ENCODE results near the gene TMEM151B. TPM values are rescaled to one million over a fixed set of nuclear protein-coding genes. Genes with fewer than 3 reads are reported as not detected.

TMEM151B gene
- total RNA-seq, 1 donor from 2014 or later, result 53.5 TPM

GRCh38 chr6:44278774-44279697 lies 8.8 kb downstream of the TMEM151B start:
- peak; percentile 44 for DNase-seq

- no peak for DNase-seq
Measured at GRCh38 chr6:44284121-44284520, 13.9 kb downstream of the TMEM151B start.

GRCh38 chr6:44284867-44285266 lies 14.6 kb downstream of the TMEM151B start:
- no peak for DNase-seq

GRCh38 chr6:44285552-44286284 lies 15.5 kb downstream of the TMEM151B start:
- no peak for DNase-seq

- no peak for DNase-seq
Measured at GRCh38 chr6:44286285-44286565, 16.0 kb downstream of the TMEM151B start.

- DNase-seq, result no peak
Measured at GRCh38 chr6:44286747-44287146, 16.5 kb downstream of the TMEM151B start.

- DNase-seq, result peak; percentile 71
Measured at GRCh38 chr6:44289726-44290260, 19.5 kb downstream of the TMEM151B start.

GRCh38 chr6:44291841-44292240 lies 21.6 kb downstream of the TMEM151B start:
- no peak for DNase-seq

- DNase-seq, result no peak
Measured at GRCh38 chr6:44292661-44293365, 22.6 kb downstream of the TMEM151B start.

- DNase-seq, result no peak
Measured at GRCh38 chr6:44294832-44295791, 24.9 kb downstream of the TMEM151B start.

- DNase-seq, result peak; percentile 48
Measured at GRCh38 chr6:44297063-44298038, 27.1 kb downstream of the TMEM151B start.

- no peak for DNase-seq
Measured at GRCh38 chr6:44298055-44298803, 28.0 kb downstream of the TMEM151B start.

- DNase-seq, result no peak
Measured at GRCh38 chr6:44298864-44299263, 28.6 kb downstream of the TMEM151B start.

- DNase-seq, result no peak
Measured at GRCh38 chr6:44300292-44300823, 30.1 kb downstream of the TMEM151B start.

- no peak for DNase-seq
Measured at GRCh38 chr6:44301106-44301505, 30.9 kb downstream of the TMEM151B start.

- no peak for DNase-seq
Measured at GRCh38 chr6:44301782-44302564, 31.7 kb downstream of the TMEM151B start.

GRCh38 chr6:44302856-44303255 lies 32.6 kb downstream of the TMEM151B start:
- DNase-seq, result no peak

GRCh38 chr6:44303842-44304241 lies 33.6 kb downstream of the TMEM151B start:
- DNase-seq, result no peak

Data from occipital lobe (tissue), 2 donors.